Globus pallidus (tissue), 1 donor: ENCODE results near the gene CHD6.

Experiments used
- DNase-seq: peaks from one replicate; pipeline ENCODE4 v3.0.0-alpha.2; 2015; ENCODE audit warnings: low spot score

The CHD6 gene

DNA sequence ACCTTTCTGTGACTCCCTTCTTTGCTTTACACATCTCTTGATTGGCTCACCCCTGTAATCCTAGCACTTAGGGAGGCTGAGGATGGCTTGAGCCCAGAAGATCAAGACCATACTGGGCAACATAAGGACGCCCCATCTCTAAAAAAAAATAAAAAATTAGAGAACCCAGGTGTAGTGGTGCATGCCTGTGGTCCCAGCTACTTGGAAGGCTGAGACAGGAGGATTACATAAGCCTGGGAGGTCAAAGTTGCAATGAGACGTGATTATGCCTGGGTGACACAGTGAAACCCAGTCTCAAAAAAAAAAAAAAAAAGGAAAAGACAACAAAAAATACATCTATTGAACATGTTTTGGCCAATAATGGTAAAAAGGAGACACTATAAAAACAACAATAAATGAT, 37.8 kb downstream of the CHD6 start:
- no peak for DNase-seq

DNA sequence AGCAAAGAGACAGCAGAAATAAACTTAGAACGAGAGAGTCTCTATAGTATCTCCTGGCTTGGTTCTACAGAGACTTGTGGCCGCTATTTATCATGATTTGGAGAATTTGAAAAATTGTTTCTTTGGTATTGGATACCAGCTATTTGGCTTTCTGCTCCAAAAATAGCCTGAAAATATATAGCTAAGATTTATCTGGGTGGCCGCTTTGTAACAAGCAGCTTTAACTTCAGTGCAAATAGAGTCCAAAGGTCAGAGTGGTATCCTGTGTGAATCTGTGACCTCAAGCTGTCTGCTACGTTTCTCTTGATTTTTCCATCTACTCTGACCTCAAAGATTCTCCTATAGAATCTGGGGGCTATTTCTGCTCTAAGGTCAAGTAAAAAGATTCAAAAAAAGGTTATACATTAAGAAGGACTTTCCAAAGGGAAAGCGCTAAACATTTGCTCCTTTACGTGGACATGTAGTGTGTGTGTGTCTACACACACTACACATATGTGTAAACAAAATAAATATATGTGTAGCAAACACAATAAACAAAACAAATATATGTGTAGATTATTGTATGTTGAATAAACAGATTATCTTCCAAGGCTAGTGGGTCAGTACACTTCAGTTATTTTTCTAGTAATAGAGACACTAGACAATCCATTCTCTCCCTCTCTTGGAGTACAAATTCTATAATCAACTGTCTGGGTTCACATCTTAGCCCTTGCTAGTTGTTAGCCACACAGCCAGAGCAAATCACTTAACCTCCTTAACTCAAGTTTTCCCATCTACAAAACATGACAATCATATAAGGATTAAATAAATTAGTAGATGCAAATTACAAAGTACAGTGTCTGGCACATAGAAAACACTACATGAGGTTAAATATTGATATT, 40.8 kb downstream of the CHD6 start:
- no peak for DNase-seq

DNA sequence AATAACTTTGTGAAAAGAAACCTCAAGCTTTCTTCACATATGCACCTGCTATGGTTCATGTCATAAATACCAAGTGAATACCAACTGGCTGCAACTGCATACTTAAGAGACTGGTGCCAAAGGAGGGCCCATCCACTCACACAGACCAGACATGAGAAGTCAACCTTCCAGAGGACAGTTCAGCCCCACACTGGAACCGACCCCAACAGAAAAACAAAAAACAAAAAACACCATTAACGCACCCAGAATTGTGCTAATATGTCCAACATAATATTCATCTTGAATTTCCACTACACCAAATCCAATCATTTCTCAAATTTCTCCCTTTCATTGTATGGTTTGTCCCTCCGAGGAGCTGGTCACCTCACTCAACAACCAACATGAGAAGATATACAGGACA, 42.8 kb downstream of the CHD6 start:
- no peak for DNase-seq

DNA sequence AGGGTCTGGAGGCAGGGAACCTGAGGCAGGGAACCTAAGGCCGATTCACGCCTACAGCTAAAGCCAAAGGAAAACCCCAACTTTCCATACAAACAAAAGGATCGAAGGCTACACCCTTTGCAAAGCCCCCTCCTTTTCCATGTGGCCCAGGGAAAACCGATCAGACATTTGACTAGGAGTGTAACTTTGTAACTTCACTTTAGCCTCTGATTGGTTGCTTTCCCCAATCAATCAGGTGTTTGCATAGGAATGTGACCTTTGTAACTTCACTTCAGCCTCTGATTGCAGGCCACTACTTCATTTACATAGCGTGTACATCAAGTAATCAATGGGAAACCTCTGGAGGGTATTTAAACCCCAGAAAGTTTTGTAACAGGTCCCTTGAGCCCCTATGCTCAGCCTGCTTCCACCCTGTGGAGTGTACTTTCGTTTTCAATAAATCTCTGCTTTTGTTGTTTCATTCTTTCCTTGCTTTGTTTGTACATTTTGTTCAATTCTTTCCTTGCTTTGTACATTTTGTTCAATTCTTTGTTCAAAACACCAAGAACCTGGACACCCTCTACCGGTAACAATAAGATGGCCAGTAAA, 43.3 kb downstream of the CHD6 start:
- no peak for DNase-seq

DNA sequence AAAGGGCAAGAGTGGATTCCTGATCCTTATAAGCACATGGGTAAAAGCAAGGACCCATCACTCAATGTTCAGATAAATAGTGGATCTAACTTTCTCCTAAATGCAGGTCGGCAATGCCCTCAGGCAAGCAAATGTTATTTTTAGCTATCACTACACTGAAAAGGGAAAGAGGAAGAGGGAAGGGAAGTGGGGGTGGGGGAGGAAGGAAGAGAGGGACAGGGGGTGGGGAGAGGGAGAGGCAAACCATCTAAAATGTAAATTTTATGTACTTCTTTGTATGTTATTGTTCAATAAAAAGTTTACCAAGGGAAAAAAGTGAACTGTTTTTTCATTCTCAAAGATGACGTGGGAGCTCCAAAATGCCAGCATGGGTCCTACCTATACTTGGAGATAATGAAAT, 44.2 kb downstream of the CHD6 start:
- DNase-seq = no peak

DNA sequence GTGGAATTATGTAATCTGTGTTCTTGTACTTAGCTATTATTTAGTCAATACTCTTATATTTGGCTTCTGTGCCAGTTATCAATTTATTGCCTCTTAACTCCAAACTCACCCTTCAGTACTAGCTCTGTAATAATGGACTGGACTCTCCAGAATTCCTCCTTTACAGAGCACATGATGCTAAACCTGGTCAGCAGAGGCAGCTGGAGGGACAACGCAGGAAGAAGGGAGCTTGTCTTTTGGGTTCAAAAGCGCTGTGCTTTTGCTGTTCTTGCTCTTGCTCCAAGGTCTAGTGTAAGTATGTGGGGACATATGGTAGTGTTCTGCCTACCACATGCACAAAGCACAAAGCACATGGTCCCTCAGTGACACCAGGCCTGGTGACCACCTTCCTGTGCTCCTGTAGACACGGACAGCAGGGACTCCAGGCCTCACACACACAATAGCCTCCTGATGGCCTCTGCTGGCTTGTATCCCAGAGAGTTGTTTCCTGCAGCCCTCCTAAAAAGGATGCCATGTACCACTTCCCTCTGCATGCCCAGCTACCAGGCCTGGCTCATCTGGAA, 46.1 kb downstream of the CHD6 start:
- no peak for DNase-seq

DNA sequence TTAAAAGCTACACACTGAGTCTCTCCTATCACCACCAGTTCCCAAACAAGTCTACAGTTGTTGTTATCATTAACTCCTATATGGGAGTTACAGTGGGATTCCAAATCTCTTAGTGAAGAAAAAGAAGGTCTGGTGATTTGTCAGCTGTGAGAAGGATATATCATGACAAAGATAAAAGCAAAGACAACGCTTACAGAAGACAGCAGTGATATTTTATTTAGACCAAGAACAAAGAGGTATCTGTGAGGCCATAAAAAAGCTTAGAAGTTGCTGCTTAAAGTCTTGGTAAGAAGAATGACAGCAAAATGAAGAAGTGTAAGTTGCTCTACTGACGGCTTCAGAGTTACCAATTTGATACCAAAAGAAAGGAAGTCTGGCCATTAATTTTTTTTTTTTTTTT, 47.2 kb downstream of the CHD6 start:
- DNase-seq = no peak

DNA sequence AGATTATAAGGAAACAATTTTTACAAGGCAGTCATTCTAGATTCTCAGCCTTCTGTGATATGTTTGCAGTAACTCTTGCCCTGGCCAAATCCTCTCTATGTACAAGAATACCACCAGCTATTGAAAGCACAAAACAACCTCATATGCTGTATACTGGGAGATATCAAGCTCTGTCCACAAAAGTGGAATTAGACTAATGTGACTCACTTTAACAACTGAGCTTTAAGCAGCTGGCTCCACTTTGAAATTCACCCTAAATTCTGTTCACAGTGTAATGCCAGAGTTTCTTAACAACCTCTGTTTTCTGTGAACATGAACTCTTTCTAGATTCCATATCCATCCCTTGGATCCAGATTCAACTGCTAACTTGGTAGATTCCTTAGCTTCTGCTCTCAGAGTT, 47.6 kb downstream of the CHD6 start:
- no peak for DNase-seq

DNA sequence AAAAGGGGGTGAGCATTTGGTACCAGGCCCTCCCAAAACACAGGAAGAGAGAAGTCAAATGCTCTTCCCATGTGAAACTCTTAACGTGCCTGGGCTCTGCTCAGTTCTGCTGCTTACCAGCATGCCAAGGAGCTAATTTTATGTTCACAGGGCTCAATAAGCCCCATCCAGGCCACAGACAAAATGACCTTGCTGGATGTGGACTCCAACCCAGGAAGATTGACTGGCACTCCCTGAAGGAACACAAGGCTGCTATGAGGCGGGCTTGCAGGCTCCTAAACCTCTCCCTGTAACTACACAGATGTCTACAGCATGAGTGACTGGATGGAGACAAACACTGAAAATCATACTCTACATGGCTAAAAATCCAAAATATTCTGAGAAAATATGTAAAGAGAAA, 50.6 kb downstream of the CHD6 start:
- no peak for DNase-seq

DNA sequence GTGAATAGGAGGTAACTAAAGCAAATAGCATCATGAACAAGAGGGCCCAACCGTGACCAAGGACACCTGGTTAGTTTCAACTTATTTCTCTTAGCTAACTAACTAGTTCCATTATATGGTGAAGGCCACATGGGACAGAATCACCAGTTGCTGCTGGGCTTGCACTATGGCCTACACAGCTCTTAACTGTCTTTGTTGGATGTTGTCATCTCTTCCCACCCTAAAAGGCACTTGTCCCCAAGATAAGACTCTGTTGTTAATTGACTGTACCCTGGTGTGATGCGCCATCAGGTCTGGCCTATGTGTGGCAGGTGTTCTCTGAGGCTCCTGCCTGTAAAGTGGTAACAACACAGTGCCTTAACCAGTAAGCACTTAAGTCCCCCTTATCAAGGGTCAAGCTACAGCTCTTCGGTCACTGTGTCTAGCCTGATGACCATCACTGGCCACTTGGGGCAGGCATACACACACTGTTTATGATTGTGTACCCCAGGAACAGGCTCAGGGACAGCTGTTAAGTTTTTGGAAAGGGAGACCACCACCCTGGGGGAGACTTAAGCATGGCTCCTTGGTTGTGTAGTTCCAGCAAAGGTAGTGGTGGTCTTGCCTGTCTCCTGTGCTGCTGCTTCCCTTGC, 51.2 kb downstream of the CHD6 start:
- DNase-seq = no peak

DNA sequence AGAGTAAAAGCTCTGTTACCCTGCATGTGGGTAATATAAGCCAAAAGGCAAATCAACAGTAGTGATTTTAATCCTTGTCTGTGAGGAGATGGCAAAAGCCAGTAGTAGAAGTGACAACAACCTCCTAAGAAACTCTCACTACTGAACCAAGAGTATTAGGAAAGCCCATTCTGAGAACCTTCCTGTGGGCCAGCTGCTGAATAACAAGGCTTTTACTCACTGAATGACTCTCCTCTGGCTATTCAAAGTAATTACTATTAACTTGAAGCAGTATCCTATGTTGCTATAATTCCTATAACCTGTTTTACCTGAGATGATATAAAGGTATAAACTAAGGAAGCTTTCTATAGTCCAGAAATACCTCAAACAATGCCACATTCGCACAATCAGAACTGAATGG, 55.1 kb downstream of the CHD6 start:
- no peak for DNase-seq

DNA sequence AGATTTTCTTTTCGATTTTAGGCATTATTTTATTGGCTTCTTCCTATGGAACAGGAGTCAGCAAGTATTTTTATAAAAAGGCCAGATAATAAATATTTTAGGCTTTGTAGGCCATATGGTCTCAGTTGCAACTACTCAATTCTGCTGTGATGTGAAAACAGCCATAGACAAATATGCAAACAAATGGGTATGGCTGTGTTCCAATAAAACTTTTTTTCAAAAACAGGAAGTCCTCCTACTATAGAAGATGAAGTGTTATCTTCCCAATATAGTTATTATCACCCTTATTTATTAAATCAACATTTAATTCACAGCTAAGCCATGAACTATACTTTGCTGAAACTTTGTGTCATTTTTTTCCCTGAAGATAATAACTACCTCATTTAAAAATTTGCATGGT, 57.2 kb downstream of the CHD6 start:
- no peak for DNase-seq

DNA sequence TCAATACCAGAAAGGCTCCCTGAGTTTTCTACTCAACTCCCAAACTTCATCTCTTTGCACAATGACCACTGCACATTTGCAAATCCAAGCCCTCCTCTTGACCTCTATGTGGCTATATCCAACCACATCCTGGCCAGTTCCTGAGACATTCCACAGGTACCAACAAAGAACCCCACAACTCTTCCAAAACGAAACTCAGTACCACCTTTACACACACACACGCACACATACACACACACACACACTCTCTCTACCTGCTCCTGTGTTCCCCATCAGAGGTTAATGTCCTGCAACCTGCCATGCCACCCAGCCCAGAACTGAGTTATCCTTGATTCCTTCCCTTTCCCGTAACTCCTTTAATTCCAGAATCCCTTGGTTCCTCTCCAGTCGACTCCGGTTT, 58.5 kb downstream of the CHD6 start:
- DNase-seq = no peak

DNA sequence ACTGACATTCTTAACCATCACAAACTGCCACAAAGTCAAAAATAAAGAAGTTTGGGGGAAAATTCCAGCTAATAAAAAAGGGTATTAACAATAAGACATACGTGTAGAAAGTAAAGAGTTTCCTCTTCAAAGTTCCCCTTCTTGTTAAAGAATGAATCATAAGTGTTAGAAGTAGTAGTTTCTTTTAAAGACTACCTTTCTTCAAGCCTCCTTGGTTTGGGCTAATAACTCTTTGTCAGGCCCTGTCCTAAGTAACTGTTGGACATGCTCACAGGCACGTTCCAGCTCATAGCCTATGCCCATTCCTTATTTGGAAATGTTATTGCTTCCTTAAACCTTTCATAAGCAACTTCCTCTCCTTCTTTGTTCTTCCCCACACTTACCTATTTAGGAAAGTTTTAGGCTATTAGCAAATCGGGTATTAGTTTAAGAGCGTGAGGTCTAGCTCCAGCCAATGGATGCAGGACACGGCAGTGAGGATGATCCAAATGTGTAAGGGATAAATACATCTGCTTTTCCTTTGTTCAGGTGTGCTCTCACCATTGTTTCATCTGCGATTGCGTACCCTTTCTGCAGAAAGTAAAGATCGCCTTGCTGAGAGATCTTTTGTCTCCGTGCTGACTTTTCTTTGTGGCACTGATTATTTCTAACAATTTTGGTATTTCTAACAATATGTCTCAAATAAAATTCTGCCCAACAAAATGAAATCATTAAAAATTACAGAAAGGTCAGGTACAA, 64.9 kb downstream of the CHD6 start:
- no peak for DNase-seq

DNA sequence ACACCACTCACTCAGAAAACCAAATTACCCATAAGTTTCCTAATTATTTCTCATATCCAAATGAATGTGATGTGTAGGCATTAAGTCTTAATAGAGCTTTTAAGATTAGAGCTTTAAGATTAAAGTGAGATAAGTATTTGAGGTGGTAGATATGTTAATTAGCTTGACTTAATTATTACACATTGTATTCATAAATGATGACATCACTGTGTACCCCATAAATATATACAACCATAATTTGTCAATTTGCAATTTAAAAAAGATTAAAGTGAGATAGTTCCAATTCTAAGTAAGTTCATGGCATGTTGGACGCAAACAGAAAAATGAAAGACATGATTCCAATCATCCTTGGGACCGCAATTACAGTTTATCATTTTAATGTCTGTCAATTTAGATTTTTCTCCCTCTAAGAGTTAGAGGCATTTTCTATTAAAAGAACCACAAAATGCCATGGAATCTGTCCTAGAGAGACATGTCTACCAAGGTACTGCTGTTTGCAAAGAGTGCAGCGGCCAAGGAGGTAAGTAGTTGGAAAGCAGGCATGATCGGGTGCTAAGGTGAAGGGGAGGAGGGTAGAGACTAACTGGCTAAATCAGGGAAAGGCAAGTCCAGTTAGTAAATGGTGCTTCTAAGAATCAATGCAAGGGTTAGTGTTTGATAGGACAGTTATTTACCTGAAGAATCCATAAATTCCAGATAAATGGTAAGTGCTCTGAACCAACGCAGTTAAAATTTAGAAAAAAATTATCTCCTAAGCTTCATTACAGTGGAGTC, 65.7 kb downstream of the CHD6 start:
- DNase-seq = no peak

DNA sequence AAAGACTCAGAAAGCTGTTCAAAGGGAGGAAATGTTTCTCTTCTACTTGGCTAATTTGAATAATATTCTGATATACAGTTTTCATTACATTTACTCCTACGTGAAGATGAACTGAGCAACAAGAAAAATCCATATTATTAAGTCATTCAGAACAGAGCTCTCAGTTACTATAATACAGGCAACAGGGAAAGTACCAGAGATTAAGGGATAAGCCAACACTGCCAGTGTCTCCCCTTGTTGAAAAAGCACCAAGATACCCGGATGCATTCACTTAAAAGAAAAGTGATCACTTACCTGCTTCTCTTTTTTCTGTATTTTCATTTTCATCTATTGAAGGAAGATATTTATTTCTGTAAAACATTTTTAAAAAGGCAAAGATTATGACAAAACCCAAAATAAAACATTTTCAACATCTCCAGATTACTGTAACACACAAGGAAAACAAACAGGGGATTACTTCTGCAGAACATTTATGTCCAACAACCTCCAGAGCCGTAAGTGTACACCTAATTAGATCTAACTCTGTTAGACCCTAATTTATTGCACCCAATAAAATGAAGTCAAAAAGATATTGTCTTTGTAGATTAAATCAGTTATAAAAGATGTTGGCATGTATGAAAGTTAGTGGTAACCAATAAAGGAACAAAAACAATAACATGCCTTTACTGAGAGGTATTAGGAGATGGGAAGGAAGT, 67.0 kb downstream of the CHD6 start:
- no peak for DNase-seq

DNA sequence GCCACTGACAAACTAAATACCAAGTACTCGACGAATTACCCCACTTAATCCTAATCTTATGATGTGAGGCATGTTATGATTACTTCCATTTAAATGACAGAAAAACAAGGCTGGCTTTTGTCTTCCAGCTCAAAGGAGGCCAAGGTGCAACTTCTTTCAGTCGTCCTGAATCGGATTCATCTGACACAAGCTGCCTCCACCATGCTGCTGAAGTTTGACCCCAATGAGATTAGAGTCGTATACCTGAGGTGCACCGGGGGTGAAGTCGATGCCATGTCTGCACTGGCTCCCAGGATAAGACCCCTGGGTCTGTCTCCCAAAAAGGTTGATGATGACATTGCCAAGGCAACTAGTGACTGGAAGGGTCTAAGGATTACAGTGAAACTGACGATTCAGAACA, 71.0 kb downstream of the CHD6 start:
- no peak for DNase-seq

DNA sequence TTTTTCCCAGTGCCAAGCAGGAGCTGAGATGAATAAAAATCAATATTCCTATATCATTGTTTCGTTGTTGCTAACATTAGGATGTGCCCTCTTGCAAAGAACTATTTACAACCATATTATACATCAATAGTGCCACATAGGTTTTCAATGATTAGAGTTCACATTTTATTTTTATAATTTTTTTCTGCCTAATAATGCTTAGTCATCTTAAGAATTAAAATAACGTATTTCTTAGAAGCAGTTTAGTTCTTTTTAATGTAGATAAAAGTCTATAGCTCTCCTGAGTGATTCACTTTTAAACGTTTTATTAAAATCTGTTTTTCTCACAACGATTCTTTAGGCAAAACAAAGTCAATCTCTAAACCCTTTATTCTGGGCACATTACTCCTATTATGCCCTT, 71.6 kb downstream of the CHD6 start:
- DNase-seq = no peak

DNA sequence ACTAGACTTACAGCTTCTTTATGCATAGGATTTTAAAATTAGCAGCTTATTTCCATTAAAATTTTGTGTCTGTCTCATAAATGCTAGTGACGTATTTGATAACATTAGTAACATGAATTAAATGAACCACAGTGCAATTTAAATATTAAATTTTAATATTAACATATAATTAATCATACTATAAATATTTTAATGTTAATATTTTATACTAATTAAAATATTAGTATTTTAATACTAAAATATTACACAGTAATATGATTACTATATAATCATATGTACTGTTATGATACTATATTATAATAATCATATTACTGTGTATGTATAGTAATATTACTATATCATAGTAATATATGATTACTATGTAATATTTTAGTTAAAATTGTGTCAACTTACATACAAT, 73.7 kb downstream of the CHD6 start:
- no peak for DNase-seq

DNA sequence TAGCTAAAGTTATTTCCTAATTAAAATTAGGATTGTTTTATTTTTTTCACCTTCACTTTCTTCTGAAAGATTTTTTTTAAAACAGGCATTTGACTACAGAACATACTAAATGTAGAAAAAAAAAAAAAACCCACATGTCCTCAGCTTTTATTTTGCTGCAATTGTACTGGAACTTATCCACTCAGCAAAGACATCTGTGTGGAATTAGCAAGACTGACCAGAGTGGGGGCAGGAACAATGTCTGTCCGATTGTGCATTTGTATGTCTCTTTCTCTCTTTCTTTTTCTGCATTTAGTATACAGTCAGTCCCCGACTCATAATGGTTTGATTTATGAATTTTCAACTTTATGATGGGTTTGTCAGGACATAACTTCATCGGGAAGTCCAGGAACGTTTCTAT, 77.3 kb downstream of the CHD6 start:
- DNase-seq = peak; percentile 7

DNA sequence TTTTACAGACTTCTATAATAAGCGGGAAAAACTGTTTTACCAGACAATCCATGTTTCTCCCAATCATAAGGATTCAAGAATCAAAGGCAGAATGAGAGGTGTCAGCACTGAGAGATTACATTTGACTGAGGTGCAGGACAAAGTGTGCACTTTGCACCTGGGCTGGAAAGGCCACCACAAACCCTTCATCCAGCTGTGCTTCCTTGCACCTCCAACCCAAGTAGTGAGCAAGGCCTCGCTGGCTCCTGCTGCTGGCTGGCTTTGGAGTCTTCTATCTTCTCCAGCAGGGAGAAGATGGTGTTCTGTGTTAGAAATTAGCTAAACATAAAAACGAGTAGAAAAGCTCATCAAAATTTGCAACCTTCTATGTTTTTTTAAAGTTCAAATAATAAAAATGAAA, 77.7 kb downstream of the CHD6 start:
- no peak for DNase-seq
